Psoas muscle (tissue), 8 donors: ENCODE results near the gene SYCN. TPM values are rescaled to one million over a fixed set of nuclear protein-coding genes. Genes with fewer than 3 reads are reported as not detected.

ENCODE experiments used
- ATAC-seq, 4 donors: fragments of 200-7000 bp; cut with Tn5 transposase; one replicate each; pipeline ENCODE4 v1.9.1; 2020; ENCODE audit warnings: moderate library complexity in 3 of 4, mild to moderate bottlenecking in 2 of 4
- DNase-seq, 2 donors: peaks; one replicate each; pipeline ENCODE4 v3.0.0-alpha.2; 2020
- H3K27ac ChIP-seq: fragments of 200-600 bp; one replicate; pipeline ENCODE4 v1.8.0; 2022
- H3K27me3 ChIP-seq, 3 donors: fragments of 200-600 bp in 1 of 3; one replicate each; pipeline versions ENCODE4 v1.6.1 to v1.8.0; 2013 to 2022; ENCODE audit warnings: low read length in 2 of 3, mild to moderate bottlenecking in 2 of 3, moderate library complexity in 1 of 3; ENCODE audit not compliant: insufficient read depth in 3 of 3
- H3K36me3 ChIP-seq, 2 donors: fragments of 200-600 bp in 1 of 2; one replicate each; pipeline versions ENCODE4 v1.6.1 to v1.8.0; 2013 to 2022; ENCODE audit warnings: low read depth in 1 of 2, mild to moderate bottlenecking in 1 of 2, moderate library complexity in 1 of 2; ENCODE audit not compliant: insufficient read depth in 1 of 2
- H3K4me1 ChIP-seq: fragments of 200-600 bp; one replicate; pipeline ENCODE4 v1.8.0; 2022
- H3K4me3 ChIP-seq: fragments of 200-600 bp; one replicate; pipeline ENCODE4 v1.8.0; 2022; ENCODE audit warnings: mild to moderate bottlenecking
- H3K9me3 ChIP-seq: fragments of 200-600 bp; one replicate; pipeline ENCODE4 v1.8.0; 2022
- WGBS, 3 donors: extraction: QIAGEN DNeasy Blood & Tissue Kit; methylation state at CpG; one replicate each; pipeline versions ENCODE4 v1.1.6 to v1.1.7; 2013; 5-methylcytosine and 5-hydroxymethylcytosine counted together
- intact Hi-C, 2 donors: fragments of 100-400 bp; cut with DNase I; formaldehyde crosslinking; loops; one replicate each; pipeline versions ENCODE4 v1.11.0 to v1.14.2; 2022
- polyA plus RNA-seq, 3 donors: library from polyadenylated mRNA; stranded (reverse); fragments of 200-250 nt; gene quantifications; one replicate each; pipeline ENCODE4 v1.2.3, GENCODE V29; 2013
- total RNA-seq, 4 donors: library from RNA; stranded (reverse); fragmentation: NEBNext Ultra II Directional in 2 of 4; extraction: Animal tissue kit (Norgen Biotek cat#: 25700) in 2 of 4; gene quantifications; one replicate each; pipeline versions ENCODE4 v1.2.1 to v1.2.4, GENCODE V29; 2021 to 2023
- TF ChIP-seq, protein P1 (sequence below): fragments of 200-600 bp; IDR thresholded peaks from one replicate; pipeline ENCODE4 v1.8.0; 2022; ENCODE audit warnings: antibody characterized with exemption
- donor health status: healthy with polysubstance abuse.
- donor health status: DM: no; HTN: no; CAD: no; lungs with moderate emphysema.
- donor health status: Bipolar disorder and iron deficiency.
- donor health status: healthy.
- donor health status: DM: yes; HTN: yes; CAD: no.
- donor health status: DM: no; HTN: no; CAD: no.
- donor health status: DM: no; HTN: no; CAD: no.
- donor health status: DM: yes; HTN: yes; CAD: no.

SYCN gene
- total and polyA plus RNA-seq, 7 donors: 1.3 TPM; not detected in 6

DNA sequence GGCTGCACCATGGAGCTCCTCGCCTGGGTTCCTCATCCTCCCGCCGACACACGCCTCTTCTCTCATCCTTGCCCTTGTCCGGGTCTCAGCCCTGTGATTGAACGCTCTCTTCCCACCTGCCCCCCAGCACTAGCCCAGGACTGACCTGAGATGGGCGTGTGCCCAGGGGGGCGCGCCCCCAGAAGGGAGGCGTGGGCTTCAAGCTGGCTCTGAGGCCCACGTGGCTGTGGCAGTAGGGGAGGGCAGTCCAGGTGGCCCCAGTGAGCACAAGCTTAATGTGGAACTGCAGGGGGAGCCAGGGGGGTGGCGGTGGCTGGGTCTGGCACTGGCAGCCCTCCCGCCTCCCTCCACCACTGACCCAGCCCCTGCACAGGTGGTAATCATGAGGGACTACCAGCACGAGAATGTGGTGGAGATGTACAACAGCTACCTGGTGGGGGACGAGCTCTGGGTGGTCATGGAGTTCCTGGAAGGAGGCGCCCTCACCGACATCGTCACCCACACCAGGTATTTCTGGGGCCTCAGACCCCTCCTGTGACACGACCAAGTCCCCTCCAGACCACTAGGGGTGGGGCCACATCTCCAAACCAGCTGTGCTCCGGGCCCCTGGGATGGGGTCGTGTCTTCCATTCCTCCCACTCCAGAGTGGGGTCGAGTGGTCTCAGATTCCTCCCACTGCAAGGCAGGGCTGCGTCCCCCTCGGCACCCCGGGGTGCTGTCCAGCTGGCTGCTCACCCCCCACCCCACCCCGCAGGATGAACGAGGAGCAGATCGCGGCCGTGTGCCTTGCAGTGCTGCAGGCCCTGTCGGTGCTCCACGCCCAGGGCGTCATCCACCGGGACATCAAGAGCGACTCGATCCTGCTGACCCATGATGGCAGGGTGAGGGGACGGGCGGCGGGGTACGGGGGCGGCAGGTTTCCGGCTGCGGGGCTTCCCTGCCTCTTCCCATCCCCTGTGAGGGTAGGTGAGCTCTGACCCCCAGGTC lies 29.2 kb downstream of the SYCN start:
- DNase-seq: no peak
- intact Hi-C loops: no loop called here
- no peaks in the 10 kb centered on the region for H3K27me3 ChIP-seq
- peaks cover 5 to 48% of the 10 kb centered on the region in 2 donors for H3K36me3 ChIP-seq
- no peak overlapping the region for H3K27ac ChIP-seq
- H3K4me1 ChIP-seq: no peaks in the 10 kb centered on the region
- WGBS, 3 donors: 89 to 91% (median 90%) methylated on average over 39 to 43 of the region's 43 CpGs
- ATAC-seq: no peak
- H3K4me3 ChIP-seq: no peak overlapping the region
- H3K9me3 ChIP-seq: no peaks in the 10 kb centered on the region
- TF ChIP-seq, protein P1, sequence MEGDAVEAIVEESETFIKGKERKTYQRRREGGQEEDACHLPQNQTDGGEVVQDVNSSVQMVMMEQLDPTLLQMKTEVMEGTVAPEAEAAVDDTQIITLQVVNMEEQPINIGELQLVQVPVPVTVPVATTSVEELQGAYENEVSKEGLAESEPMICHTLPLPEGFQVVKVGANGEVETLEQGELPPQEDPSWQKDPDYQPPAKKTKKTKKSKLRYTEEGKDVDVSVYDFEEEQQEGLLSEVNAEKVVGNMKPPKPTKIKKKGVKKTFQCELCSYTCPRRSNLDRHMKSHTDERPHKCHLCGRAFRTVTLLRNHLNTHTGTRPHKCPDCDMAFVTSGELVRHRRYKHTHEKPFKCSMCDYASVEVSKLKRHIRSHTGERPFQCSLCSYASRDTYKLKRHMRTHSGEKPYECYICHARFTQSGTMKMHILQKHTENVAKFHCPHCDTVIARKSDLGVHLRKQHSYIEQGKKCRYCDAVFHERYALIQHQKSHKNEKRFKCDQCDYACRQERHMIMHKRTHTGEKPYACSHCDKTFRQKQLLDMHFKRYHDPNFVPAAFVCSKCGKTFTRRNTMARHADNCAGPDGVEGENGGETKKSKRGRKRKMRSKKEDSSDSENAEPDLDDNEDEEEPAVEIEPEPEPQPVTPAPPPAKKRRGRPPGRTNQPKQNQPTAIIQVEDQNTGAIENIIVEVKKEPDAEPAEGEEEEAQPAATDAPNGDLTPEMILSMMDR: no peak

- Histone ChIP-seq H3K4me1 (no peaks in the 10 kb centered on the region), H3K9me3 (no peaks in the 10 kb centered on the region), H3K27ac (no peak overlapping the region), H3K4me3 (no peak overlapping the region), H3K27me3 (no peaks in the 10 kb centered on the region), H3K36me3 (peaks cover 5 to 46% of the 10 kb centered on the region in 2 donors)
- intact Hi-C loops: no loop called here
- TF ChIP-seq, protein P1: no peak
- no peak for DNase-seq
- ATAC-seq: no peak
- 87 to 90% (median 88%) methylated on average over 14 to 16 of the region's 16 CpGs for WGBS, 3 donors
Measured at GRCh38 chr19:39174142-39174541, 29.9 kb downstream of the SYCN start.

DNA sequence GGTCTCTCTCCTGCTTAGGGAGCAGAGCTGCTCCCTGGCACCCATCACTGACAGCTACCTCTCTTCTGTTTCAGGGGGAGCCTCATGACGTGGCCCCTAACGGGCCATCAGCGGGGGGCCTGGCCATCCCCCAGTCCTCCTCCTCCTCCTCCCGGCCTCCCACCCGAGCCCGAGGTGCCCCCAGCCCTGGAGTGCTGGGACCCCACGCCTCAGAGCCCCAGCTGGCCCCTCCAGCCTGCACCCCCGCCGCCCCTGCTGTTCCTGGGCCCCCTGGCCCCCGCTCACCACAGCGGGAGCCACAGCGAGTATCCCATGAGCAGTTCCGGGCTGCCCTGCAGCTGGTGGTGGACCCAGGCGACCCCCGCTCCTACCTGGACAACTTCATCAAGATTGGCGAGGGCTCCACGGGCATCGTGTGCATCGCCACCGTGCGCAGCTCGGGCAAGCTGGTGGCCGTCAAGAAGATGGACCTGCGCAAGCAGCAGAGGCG lies 30.5 kb downstream of the SYCN start:
- Histone ChIP-seq H3K27me3 (no peaks in the 10 kb centered on the region), H3K36me3 (peaks cover 5 to 40% of the 10 kb centered on the region in 2 donors), H3K4me3 (no peak overlapping the region), H3K9me3 (no peaks in the 10 kb centered on the region), H3K27ac (no peak overlapping the region), H3K4me1 (no peaks in the 10 kb centered on the region)
- no peak for DNase-seq
- intact Hi-C loops: no loop called here
- whole genome bisulfite sequencing, 3 donors: 93 to 97% (median 97%) methylated on average over 21 to 25 of the region's 25 CpGs
- no peak for ATAC-seq
- TF ChIP-seq, protein P1: no peak

- ATAC-seq (no peak), DNase-seq (no peak)
- no peaks in the 10 kb centered on the region for H3K27me3 ChIP-seq
- no peak overlapping the region for H3K4me3 ChIP-seq
- no peaks in the 10 kb centered on the region for H3K9me3 ChIP-seq
- WGBS, 3 donors: 91 to 92% (median 91%) methylated on average over 36 to 45 of the region's 45 CpGs
- TF ChIP-seq, protein P1: no peak
- H3K27ac ChIP-seq: no peak overlapping the region
- H3K36me3 ChIP-seq: peaks cover 5 to 34% of the 10 kb centered on the region in 2 donors
- H3K4me1 ChIP-seq: no peaks in the 10 kb centered on the region
- intact Hi-C loops: no loop called here
Measured at GRCh38 chr19:39172700-39173501, 31.2 kb downstream of the SYCN start.
